Posterior cingulate gyrus (tissue), 11 donors: Measurements from ENCODE around the gene LUC7L.
"Not testable (repeated sequence)": the region's sequence is repeated elsewhere in the genome, so short reads cannot be mapped to it uniquely, and the experiment has no call there.

ENCODE experiments used
- DNase-seq, 10 donors: peaks; one replicate each; pipeline versions ENCODE4 v3.0.0 to v3.0.0-alpha.2; 2020 to 2021; ENCODE audit warnings: mixed read lengths in 3 of 10
- intact Hi-C: fragments of 100-400 bp; cut with DNase I; formaldehyde crosslinking; loops from one replicate; pipeline ENCODE4 v1.15.1; 2023

The LUC7L gene

DNA sequence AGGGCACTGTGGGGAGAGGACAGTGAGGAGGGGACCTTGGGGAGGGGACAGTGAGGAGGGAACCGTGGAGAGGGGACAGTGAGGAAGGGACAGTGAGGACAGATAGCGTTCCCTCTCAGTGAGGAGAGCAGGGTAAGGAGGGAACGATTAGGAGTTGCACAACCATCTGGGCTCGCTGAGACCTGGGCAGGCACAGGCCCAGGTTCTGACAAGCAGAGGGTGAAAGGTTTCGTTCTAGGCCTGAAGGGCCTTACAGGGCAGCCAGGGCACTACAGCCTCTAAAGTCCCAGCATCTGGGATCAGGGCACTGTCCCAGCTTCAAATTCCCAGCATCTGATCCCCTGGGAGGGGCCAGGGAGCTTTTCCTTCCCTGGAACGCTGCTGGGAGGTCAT, 76.1 kb downstream of the LUC7L start:
- DNase-seq, intact Hi-C loops: not testable (repeated sequence)

GRCh38 chr16:152141-153128, 76.8 kb downstream of the LUC7L start, which contains the start of gene HBZ:
Gene HBZ, plus strand, starts transcription at chr16:152644. Its CDS starts 266 bp downstream, at chr16:152910.
- DNase-seq, result peak in 3 of 10 donors; percentile 47 to 71 (median 66)
- intact Hi-C loops, result no loop called here

- DNase-seq, result peak in 2 of 10 donors; percentile 1 to 49
- intact Hi-C loops, result no loop called here
Observed at GRCh38 chr16:149024-149660, 80.1 kb downstream of the LUC7L start.

DNA sequence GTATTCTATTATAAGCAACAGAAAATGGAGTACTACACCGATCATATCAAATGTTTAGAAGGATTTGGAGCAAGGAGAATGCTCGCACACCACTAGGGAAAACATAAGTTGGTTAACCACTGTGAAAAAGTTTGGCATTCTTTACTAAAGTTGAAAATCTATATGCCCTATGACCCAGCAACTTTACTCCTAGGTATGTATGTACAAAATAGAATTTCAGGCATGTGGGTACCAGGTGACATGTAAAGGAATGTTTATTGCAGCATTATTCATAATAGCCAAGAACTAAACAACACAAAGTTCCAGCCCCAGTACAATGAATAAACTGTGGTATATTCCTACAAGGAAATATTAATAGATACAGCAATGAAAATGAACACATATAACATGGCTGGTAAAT, 82.6 kb downstream of the LUC7L start:
- intact Hi-C loops, result no loop called here
- DNase-seq, result no peak

- intact Hi-C loops, result no loop called here
- peak in 1 of 10 donors; percentile 2 for DNase-seq
Observed at GRCh38 chr16:144797-145252, 84.4 kb downstream of the LUC7L start.

DNA sequence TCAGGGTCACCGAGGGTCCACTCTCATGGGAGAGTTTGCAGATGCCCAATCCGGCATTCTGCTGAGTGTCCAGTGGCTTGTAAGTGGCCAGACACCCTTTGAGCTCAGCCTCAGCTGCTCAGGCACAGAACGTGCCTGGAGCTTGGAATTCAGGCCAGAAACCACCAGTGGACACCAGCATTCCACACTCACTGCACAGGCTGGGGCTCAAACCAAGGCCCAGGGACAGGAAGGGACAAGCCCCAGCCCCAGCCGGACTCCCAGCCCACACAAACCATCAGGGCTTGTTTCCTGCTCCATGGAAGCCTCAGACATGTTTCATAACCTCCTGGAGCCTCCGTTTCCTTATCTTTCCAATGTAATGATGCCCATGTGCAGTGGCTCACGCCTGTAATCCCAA, 85.8 kb downstream of the LUC7L start:
- DNase-seq, result peak in 3 of 10 donors; percentile 7 to 18 (median 12)
- intact Hi-C loops, result no loop called here

DNA sequence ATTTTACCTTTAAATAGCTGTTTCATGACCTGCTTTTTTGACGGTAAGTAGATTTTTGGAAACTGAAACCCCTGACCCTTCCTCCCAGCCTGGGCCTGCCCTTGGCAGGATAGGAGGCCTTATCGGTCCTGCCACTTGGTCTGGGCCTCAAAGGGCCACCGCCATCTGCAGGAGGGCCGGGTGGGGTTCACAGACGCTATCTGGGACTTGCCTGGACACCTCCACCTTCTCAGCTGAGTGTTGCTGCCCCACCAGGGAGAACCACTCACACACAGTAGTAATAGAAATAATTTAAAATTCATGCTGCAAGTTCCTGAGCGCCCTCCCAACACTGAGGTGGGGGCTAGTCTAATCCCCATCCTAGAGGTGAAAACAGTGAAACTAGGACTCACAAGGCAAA, 86.2 kb downstream of the LUC7L start:
- intact Hi-C loops, result no loop called here

DNA sequence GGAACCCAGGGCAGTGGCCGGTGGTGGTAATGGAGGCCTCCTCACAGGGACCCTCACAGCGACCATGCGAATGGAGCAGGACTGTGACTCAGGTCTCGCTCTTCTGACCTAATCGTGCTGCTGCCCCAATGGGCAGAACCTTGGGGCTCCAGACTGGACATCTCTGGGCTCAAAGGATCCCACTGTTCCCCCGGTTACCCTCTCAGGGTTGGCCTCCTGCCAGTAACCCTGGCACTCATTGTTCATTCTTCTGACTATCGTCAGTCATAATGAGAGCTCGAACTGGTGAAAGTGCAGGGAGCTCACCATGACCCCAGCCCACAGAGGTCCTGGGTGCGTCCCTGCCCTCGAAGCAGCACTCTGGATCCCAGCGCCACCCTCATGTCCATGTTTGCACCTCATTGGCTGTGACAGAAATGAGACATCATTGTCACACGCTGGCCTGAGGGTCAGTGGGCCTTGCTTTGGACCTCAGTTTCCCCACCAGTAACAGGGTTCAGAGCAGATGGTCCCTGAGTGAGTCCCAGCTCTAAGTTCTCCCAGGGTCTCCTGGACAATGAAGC, 86.8 kb downstream of the LUC7L start:
- intact Hi-C loops, result no loop called here
- DNase-seq, result peak in 6 of 10 donors; percentile 28 to 89 (median 51)

More for the DNA sequence above, 86.2 kb downstream of the LUC7L start:
- peak in 3 of 10 donors; percentile 39 to 75 (median 53) for DNase-seq

DNA sequence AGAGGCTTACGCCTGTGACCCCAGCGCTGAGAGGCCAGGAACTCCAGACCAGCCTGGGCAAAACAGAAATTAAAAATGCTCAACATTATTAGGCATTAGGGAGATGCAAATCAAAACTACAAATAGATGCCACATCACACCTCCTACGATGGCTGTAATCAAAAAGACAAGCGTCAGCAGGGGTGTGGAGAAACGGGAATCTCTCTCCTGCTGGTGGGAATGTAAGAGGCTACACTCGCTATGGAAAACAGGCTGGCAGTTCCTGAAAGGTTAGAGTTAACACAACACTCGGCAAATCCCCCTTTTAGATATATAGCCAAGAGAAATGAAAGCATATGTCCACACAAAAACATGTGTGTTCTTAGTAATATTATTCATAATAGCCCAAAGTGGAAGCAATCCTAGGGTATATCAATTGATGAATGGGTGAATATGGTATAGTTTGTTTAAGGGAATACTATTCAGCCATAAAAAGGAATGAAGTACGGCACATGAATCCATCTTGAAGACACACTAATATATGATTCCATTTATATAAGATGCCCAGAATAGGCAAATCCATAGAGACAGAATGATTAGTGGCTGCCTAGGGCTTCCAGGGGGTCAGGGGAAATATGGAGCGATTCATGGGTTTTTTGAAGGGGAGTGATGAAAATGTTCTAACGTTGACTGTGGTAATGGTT, 88.9 kb downstream of the LUC7L start:
- peak in 2 of 10 donors; percentile 9 to 26 for DNase-seq
- intact Hi-C loops, result no loop called here
